PC-9 (cell line): ENCODE measurements around the gene TRDN. TPM values are rescaled to one million over a fixed set of nuclear protein-coding genes. Genes with fewer than 3 reads are reported as not detected.

Source experiments
- BruUV-seq: library from RNA; stranded (reverse); fragments of 400-500 nt; replicated peaks from 2 replicates; lab custom pipeline; 2021; lab: Mats Ljungman, UMichigan
- CTCF ChIA-PET: fragments of 300-600 bp; sonication (Branson Sonifier 250); formaldehyde crosslinking; loops from one replicate; lab custom pipeline; 2022; ENCODE audit warnings: antibody characterized with exemption; lab: Charles Lee
- POLR2A ChIA-PET: fragments of 300-600 bp; sonication (Branson Sonifier 250); formaldehyde crosslinking; loops from one replicate; lab custom pipeline; 2022; ENCODE audit warnings: antibody characterized with exemption; ENCODE audit not compliant: unreplicated experiment; lab: Charles Lee
- DNase-seq, 2 experiments: peaks; one replicate each; pipeline versions ENCODE4 v3.0.0 to v3.0.0-alpha.2; 2015 to 2022; ENCODE audit warnings: mixed read lengths in 1 of 2
- H2AFZ ChIP-seq: fragments of 200-600 bp; sonication (generic); 2 replicates; pipeline ENCODE4 v1.8.1; 2017; ENCODE audit warnings: antibody characterized with exemption
- H3F3A ChIP-seq: fragments of 200-600 bp; sonication (generic); 2 replicates; pipeline ENCODE4 v1.8.1; 2017; ENCODE audit warnings: antibody characterized with exemption, mild to moderate bottlenecking, low read depth; ENCODE audit not compliant: insufficient read depth
- H3K27ac ChIP-seq: fragments of 200-600 bp; sonication (generic); 2 replicates; pipeline ENCODE4 v1.6.1; 2016; ENCODE audit warnings: mixed run types
- H3K27me3 ChIP-seq: fragments of 200-600 bp; sonication (generic); 2 replicates; pipeline ENCODE4 v1.6.1; 2016; ENCODE audit warnings: low read depth, mixed run types; ENCODE audit not compliant: insufficient read depth
- H3K36me3 ChIP-seq: fragments of 200-600 bp; sonication (generic); 2 replicates; pipeline ENCODE4 v1.6.1; 2016; ENCODE audit warnings: low read depth, mixed run types
- H3K4me1 ChIP-seq: fragments of 200-600 bp; sonication (generic); replicated peaks from 2 replicates; pipeline ENCODE4 v1.6.1; 2016; ENCODE audit warnings: mixed run types; ENCODE audit not compliant: insufficient read depth
- H3K4me2 ChIP-seq: fragments of 200-600 bp; sonication (generic); 2 replicates; pipeline ENCODE4 v1.6.1; 2017; ENCODE audit warnings: mixed run types
- H3K4me3 ChIP-seq: fragments of 200-600 bp; sonication (generic); 2 replicates; pipeline ENCODE4 v1.6.1; 2016; ENCODE audit warnings: mixed run types
- H3K79me2 ChIP-seq: fragments of 200-600 bp; sonication (generic); 2 replicates; pipeline ENCODE4 v1.6.1; 2017; ENCODE audit warnings: low read depth, mixed run types
- H3K9me2 ChIP-seq: fragments of 200-600 bp; sonication (generic); 2 replicates; pipeline ENCODE4 v1.8.1; 2017; ENCODE audit warnings: mild to moderate bottlenecking; ENCODE audit not compliant: insufficient read depth
- H3K9me3 ChIP-seq: fragments of 200-600 bp; sonication (generic); 2 replicates; pipeline ENCODE4 v1.8.1; 2016; ENCODE audit warnings: low read depth; ENCODE audit not compliant: insufficient read depth
- H4K20me1 ChIP-seq: fragments of 200-600 bp; sonication (generic); 2 replicates; pipeline ENCODE4 v1.8.1; 2017; ENCODE audit not compliant: insufficient read depth
- EZH2 ChIP-seq: fragments of 200-600 bp; sonication (generic); IDR thresholded peaks from 2 replicates; pipeline ENCODE4 v1.8.0; 2017; ENCODE audit warnings: antibody characterized with exemption, low read depth
- intact Hi-C: fragments of 100-400 bp; cut with micrococcal nuclease; formaldehyde crosslinking; loops from one replicate; pipeline ENCODE4 v1.10.0; 2022; ENCODE audit not compliant: unreplicated experiment
- total RNA-seq: library from RNA; stranded (reverse); gene quantifications from 2 replicates; pipeline ENCODE4 v1.2.3, GENCODE V29; 2021
- TF ChIP-seq, protein P1 (sequence below): fragments of 200-600 bp; sonication (generic); conservative IDR thresholded peaks from 2 replicates; pipeline ENCODE4 v1.6.1; 2017; ENCODE audit warnings: mixed run types, antibody characterized with exemption, mild to moderate bottlenecking, moderate library complexity

The TRDN gene
- total RNA-seq, 1 experiment from 2014 or later, result not detected

DNA sequence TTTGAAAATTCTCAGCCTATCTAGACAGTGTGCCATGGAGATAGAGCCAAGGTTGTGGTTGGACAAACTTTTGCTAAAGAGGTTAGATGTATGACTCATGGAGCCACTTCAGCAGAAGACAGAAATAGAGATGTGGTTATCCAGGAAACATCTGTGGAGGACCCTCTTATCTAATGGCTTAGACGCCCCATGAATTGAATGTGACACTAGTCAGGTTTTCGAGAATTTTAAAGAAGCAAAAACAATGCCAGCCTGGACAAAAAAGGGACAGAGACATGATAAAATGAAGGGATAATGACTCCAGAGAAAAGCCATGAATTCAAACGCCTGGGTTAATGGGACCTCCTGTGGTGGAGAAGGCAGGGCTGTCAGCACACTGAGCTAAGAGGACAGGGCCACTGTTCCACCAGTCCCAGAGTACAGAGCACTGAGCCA is 360.2 kb downstream of the TRDN start:
- Histone ChIP-seq H3K9me2 (peaks cover 4% of the 10 kb centered on the region; the same call in 1 of the 2 replicates), H3F3A (no peaks in the 10 kb centered on the region), H4K20me1 (no peaks in the 10 kb centered on the region), H3K4me3 (no peak overlapping the region), H3K9me3 (no peaks in the 10 kb centered on the region), H3K36me3 (no peaks in the 10 kb centered on the region), H3K27ac (no peak overlapping the region), H3K79me2 (no peaks in the 10 kb centered on the region), H3K4me1 (no peaks in the 10 kb centered on the region), H3K27me3 (no peaks in the 10 kb centered on the region), H3K4me2 (no peak overlapping the region), H2AFZ (no peak overlapping the region)
- POLR2A ChIA-PET, result no interaction called here
- TF ChIP-seq EZH2, result no peak
- TF ChIP-seq, protein P1, sequence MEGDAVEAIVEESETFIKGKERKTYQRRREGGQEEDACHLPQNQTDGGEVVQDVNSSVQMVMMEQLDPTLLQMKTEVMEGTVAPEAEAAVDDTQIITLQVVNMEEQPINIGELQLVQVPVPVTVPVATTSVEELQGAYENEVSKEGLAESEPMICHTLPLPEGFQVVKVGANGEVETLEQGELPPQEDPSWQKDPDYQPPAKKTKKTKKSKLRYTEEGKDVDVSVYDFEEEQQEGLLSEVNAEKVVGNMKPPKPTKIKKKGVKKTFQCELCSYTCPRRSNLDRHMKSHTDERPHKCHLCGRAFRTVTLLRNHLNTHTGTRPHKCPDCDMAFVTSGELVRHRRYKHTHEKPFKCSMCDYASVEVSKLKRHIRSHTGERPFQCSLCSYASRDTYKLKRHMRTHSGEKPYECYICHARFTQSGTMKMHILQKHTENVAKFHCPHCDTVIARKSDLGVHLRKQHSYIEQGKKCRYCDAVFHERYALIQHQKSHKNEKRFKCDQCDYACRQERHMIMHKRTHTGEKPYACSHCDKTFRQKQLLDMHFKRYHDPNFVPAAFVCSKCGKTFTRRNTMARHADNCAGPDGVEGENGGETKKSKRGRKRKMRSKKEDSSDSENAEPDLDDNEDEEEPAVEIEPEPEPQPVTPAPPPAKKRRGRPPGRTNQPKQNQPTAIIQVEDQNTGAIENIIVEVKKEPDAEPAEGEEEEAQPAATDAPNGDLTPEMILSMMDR, result no peak
- intact Hi-C loops, result no loop called here
- CTCF ChIA-PET, result no interaction called here
- BruUV-seq, result no TSS peak
- DNase-seq, result no peak

DNA sequence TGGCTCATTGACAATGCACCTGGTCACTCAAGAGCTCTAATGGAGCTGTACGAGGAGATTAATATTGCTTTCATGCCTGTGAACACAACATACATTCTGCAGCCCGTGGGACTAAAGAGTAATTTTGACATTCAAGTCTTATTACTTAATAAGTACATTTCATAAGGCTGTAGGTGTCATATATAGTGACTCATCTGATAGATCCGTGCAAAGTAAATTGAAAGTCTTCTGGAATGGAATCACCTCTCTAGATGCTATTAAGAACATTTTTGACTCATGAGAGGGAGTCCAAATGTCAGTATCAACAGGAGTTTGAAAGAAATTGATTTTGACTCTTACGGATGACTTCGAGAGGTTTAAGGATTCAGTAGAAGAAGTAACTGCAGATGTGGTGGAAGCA is 372.8 kb downstream of the TRDN start:
- Histone ChIP-seq H3K79me2 (no peaks in the 10 kb centered on the region), H4K20me1 (no peaks in the 10 kb centered on the region), H3K9me3 (no peaks in the 10 kb centered on the region; the same call in 1 of the 2 replicates), H3F3A (no peaks in the 10 kb centered on the region), H3K4me3 (no peak overlapping the region), H2AFZ (no peak overlapping the region; the same call in 1 of the 2 replicates), H3K4me1 (no peaks in the 10 kb centered on the region), H3K36me3 (no peaks in the 10 kb centered on the region), H3K4me2 (no peak overlapping the region), H3K27ac (no peak overlapping the region), H3K9me2 (0 out of 2 replicates have a peak, but pooled peaks cover 4% of the 10 kb centered on the region), H3K27me3 (no peaks in the 10 kb centered on the region)
- no TSS peak for BruUV-seq
- CTCF ChIA-PET, result no interaction called here
- POLR2A ChIA-PET, result no interaction called here
- intact Hi-C loops, result no loop called here
- DNase-seq, result peak in 1 of 2 experiments; percentile 44
- TF ChIP-seq, protein P1, result no peak
- TF ChIP-seq EZH2, result no peak

DNA sequence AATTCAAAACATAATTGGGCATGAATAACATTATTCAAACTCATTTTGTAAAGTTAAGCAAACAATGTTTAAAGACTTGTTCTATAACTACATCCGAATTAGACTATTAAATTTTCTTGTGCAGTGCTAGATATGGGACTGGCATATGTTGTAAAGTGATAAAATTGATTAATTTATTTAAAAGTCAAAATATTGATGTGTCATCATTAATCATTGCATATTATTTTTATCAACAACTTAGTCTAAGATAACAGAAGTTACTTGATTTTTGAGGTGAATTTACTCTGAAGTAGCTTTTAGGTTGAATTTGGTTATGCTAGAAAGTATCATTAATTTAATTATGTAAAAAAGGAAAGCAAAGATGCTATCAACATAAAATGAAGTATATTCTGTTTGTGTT is 396.1 kb downstream of the TRDN start:
- no peaks in the 10 kb centered on the region for H3K4me1 ChIP-seq
- ChIA-PET POLR2A (no interaction called here), CTCF (no interaction called here)
- H3K27ac ChIP-seq, result no peak overlapping the region
- H3K27me3 ChIP-seq, result no peaks in the 10 kb centered on the region
- H3K9me2 ChIP-seq, result no peaks in the 10 kb centered on the region
- no peak overlapping the region for H3K4me3 ChIP-seq
- intact Hi-C loops, result no loop called here
- no peaks in the 10 kb centered on the region for H3K9me3 ChIP-seq
- H3K4me2 ChIP-seq, result no peak overlapping the region
- no TSS peak for BruUV-seq
- H4K20me1 ChIP-seq, result no peaks in the 10 kb centered on the region
- H2AFZ ChIP-seq, result no peak overlapping the region
- H3F3A ChIP-seq, result no peaks in the 10 kb centered on the region
- no peaks in the 10 kb centered on the region for H3K36me3 ChIP-seq
- H3K79me2 ChIP-seq, result no peaks in the 10 kb centered on the region
- no peak for DNase-seq
- TF ChIP-seq, protein P1, result no peak
- no peak for TF ChIP-seq EZH2
